Raji (cell line): ENCODE measurements around the gene POU2F2.

Experiments used
- POLR2A ChIP-seq: IDR thresholded peaks from 2 replicates; pipeline ENCODE4 v1.6.1; 2011; ENCODE audit warnings: low read depth, low read length, control low read depth; ENCODE audit not compliant: insufficient read depth

POU2F2 gene

DNA sequence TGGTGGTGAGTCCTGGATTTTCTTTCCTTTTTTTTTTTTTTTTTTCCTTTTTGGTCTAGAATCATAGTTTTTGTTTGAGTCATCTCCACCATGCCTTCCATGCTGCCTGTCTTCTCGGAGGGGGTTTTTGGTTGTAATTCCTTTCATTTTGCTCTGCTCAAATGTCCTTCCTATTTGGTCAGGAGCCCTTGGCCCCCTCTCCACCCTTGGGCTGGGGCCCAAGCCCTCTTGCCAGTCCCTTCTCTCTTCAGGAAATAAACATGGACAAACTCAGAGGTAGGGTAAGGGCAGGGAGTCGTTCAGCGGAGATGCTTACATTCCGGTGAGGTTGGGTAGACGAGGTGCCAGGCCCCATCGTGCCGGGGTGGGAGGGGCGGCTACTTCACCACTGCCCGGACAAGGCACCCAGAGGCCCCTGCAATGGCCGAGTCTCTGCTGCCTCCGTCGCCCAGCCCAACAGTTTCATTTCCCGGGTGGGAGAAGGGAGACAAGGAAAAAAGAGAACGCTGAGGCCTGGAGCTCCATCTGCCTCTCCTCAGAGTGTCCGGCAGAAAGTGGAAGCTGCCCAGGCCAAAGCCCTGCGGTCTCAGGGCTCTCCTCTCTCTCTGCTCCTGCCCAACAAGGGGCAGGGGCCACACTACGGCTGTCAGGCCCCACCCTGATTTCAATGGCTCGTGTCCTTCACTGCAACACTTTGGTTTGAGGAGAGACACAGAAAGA is 43.6 kb downstream of the POU2F2 start:
- no peak for TF ChIP-seq POLR2A

DNA sequence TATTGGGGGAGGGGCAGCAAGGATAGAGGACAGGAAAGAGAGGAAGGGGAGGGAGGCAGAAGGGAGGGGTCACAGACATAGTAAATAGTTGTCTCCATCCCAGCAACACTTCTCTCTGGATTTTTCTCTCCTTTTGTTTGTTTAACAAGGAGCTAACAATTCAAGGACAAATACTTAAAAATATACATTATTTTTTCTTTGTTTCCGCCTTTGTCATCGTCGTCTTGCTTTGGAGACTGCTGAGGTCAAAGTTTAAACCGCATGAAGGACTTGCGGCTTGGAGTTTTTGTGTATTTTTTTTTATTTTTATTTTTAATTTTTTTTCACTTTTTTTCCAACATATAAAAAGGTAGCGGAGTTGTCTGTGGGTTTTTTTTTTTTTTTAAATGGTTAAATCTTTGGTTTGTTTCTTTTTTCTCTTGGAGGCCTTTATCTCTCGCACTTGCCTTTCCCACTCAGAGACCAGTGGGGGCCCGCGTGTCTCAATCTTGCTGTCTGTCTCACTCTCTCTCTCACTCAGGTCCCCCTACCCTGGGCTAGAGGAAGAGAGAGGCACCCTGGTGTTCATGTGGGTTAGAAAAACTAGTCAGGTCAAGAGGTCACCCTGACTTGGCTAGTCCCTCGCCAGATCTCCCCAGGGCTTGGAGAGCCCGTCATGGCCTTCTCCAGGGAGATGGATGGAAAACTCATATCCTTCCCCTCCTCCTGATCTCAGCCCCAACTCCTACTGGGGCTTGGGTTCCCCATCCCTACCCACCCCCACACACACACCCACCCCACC is 45.3 kb downstream of the POU2F2 start:
- TF ChIP-seq POLR2A: no peak

DNA sequence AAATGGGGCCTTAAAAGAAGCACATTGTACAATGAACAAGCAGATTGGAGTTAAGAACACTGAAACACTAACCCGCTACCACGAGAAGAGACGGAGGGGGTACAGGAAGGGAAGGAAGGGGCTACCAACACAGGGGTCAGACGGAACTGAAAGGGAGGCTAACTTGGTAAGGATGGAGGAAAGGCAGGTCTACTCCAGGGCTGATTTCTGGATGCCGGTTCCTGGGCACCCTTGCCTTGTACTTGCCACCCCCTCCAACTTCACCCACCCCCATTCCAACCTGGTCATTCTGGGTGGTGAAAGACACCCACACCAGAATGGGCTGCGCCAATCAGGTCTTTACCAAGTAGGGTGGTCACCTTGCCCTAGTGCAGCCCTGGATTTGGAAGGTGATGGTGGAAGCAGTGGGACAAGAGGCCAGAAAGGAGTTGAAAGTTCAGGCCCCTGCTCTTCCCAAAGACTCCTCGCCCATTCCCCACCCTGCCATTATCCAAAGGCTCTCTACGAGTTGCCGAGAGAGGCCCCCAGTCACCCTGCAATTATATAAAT is 46.0 kb downstream of the POU2F2 start:
- TF ChIP-seq POLR2A: peak; percentile 50

DNA sequence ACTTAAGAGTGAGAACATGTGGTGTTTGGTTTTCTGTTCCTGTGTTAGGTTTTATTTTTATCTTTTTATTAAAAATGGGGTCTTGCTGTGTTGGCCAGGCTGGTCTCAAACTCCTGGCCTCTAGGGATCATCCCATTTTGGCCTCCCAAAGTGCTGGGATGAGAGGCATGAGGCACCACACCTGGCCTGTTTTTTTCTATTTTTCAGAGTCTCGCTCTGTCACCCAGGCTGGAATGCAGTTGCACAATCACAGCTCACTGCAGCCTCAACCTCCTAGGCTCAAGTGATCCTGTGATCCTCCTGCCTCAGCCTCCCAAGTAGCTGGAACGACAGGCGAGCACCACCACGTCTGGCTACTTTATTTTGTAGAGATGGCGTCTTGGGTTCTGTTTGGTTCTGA is 48.7 kb downstream of the POU2F2 start:
- TF ChIP-seq POLR2A: no peak

DNA sequence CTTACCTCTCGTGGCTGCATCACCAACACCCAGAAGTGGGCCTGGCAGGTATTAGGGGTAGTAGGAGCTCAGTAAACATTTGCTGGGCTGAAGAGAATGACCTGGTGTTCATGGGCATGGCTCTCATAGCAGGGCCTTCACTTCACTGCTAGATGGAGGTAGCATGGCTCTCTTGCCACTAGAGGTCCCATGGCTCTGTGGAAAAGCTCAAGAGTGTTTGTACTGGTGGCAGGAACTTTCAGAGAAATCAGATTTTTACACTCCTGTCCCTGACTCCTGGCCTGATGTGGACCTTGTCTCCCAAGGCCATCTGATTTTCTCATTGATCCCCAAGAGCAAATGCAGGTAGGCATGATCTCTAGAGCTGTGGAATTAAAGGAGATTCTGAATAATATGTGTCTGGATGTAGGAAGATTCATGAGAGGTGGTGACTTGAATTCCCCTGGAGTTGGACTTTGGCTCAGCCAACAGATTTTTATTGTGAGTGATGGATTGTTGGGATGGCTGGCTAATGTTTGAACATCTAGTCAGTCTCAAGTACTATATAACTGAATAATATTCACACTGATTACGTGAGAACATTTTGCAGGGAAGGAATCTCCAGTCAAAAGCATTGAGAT is 50.6 kb downstream of the POU2F2 start:
- TF ChIP-seq POLR2A: no peak

DNA sequence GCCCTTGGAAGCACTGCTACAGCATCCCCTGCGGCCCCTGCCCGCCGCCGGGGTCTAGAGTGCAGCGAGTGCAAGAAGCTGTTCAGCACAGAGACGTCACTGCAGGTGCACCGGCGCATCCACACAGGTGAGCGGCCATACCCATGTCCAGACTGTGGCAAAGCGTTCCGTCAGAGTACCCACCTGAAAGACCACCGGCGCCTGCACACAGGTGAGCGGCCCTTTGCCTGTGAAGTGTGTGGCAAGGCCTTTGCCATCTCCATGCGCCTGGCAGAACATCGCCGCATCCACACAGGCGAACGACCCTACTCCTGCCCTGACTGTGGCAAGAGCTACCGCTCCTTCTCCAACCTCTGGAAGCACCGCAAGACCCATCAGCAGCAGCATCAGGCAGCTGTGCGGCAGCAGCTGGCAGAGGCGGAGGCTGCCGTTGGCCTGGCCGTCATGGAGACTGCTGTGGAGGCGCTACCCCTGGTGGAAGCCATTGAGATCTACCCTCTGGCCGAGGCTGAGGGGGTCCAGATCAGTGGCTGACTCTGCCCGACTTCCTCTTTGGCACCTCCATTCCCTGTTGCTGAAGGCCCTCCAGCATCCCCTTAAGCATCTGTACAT is 51.4 kb downstream of the POU2F2 start:
- TF ChIP-seq POLR2A: no peak

DNA sequence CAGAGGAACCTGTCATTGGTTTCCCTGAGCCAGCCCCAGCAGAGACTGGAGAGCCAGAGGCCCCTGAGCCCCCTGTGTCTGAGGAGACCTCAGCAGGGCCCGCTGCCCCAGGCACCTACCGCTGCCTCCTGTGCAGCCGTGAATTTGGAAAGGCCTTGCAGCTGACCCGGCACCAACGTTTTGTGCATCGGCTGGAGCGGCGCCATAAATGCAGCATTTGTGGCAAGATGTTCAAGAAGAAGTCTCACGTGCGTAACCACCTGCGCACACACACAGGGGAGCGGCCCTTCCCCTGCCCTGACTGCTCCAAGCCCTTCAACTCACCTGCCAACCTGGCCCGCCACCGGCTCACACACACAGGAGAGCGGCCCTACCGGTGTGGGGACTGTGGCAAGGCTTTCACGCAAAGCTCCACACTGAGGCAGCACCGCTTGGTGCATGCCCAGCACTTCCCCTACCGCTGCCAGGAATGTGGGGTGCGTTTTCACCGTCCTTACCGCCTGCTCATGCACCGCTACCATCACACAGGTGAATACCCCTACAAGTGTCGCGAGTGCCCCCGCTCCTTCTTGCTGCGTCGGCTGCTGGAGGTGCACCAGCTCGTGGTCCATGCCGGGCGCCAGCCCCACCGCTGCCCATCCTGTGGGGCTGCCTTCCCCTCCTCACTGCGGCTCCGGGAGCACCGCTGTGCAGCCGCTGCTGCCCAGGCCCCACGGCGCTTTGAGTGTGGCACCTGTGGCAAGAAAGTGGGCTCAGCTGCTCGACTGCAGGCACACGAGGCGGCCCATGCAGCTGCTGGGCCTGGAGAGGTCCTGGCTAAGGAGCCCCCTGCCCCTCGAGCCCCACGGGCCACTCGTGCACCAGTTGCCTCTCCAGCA is 52.1 kb downstream of the POU2F2 start:
- TF ChIP-seq POLR2A: no peak

DNA sequence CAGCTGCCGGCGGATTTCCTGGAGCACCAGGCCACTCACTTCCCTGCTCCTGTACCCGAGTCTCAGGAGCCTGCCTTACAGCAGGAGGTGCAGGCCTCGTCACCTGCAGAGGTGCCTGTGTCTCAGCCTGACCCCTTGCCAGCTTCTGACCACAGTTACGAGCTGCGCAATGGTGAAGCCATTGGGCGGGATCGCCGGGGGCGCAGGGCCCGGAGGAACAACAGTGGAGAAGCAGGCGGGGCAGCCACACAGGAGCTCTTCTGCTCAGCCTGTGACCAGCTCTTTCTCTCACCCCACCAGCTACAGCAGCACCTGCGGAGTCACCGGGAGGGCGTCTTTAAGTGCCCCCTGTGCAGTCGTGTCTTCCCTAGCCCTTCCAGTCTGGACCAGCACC is 53.0 kb downstream of the POU2F2 start:
- TF ChIP-seq POLR2A: no peak

DNA sequence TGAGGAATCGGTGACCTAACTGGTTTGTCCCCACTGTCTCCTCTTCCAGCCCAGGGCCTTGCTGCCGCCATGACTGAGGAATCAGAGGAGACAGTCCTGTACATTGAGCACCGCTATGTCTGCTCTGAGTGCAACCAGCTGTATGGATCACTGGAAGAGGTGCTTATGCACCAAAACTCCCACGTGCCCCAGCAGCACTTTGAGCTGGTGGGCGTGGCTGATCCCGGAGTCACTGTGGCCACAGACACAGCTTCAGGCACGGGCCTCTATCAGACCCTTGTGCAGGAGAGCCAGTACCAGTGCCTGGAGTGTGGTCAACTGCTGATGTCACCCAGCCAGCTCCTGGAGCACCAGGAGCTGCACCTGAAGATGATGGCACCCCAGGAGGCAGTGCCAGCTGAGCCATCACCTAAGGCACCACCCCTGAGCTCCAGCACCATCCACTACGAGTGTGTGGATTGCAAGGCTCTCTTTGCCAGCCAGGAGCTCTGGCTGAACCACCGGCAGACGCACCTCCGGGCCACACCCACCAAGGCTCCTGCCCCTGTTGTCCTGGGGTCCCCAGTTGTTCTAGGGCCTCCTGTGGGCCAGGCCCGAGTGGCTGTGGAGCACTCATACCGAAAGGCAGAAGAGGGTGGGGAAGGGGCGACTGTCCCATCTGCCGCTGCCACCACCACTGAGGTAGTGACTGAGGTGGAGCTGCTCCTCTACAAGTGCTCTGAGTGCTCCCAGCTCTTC is 53.5 kb downstream of the POU2F2 start:
- TF ChIP-seq POLR2A: no peak

DNA sequence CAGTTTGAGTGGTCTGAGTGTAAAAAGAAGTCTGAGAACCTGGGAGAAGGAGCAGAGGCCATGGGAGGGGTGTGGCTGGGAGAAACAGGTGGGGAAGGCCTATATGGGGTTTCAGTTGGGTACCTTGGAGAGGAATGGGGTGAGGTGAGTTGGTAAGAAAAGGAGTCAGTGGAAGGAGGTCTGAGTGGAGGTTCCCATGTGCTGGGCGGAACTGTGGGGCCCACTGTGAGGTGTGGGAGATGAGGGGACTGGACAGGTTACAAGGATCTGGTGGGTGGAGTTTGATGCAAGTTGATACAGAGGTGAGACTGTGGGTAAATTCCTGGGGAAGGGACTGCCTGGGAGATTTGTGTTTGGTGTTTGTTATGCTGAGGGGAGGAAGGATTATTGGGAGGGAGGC is 54.2 kb downstream of the POU2F2 start:
- TF ChIP-seq POLR2A: no peak

DNA sequence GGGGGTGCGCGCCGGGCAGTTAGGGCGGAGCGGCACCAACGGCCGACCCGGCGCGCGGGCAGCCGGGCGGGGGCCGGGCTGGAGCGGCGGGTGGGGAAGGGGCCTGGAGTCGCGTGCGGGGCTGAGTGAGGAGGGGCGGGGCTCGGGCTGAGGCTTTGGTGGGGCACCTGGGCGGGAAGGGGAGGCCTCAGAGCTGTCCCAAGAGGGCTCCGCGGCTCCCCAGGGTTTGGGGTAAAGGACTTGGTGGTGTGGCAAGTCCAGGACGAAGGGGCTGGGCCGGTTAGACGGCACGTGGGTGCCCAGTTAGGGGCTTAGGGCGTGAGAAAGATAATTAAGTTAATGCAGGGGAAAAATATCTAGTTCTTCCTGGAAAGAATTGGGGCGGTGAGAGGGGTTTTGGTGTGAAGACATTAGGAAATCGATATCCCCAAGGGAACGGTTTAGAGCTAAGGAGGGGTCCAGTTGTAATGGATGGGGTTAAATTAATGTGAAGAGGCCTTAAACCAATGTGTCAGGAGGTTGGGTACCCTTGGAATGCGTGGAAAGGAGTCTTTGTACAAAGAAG is 55.8 kb downstream of the POU2F2 start:
- no peak for TF ChIP-seq POLR2A

DNA sequence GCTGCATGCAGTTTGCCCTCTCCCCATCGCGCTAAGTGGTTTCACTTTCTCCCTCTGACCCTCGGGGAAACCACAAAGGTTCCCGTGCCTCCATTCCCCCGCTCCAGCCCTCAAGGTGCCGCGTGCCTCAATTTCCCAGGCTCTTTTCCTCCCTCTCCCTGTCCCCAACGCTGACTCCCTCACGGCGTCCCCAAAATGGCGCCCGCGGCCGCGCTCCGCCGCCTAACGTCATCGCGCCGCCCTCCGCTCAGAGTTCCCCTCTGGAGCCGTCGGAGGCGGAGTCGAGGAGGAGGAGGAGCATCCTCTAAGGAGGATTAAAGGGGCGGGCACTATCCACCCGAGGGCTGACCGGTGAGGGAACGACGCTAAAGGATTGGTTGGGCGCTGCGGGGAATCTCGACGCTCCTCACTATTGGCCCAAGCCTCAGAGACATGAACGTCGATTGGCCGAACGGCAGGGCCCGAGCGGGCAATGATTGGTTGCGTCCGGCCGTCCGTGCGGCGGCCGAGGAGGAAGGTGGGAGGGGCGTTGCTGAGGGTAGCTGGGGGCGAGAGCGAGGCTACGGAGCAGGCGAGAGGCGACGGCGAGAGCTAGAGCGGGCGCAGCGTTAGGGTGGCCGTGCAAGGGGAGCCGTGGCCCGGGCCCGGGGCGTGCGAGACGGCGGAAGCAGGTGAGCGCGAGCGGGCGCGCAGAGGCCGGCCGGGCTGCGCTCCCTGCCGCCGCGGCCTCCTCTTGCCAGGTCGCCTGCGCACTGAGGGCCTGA is 56.4 kb downstream of the POU2F2 start, which contains the start of gene ZNF574:
TSS of gene ZNF574 (plus strand) at position 551 of the 764 bp plus-strand sequence. CDS start 2,441 bp downstream, outside the sequence.
- TF ChIP-seq POLR2A: peak; percentile 79

DNA sequence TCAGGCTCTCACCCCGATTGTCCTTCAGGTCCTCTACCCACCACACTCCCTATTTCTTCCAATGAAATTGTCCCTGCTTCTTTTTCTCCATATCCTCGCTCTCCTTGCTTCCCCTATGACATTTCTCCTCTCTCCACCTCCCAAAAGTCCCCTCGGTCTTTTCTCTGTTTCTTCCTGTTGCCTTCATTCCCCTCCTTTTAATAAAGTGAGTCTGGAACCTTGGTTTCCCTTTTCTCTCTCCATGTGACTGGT is 57.0 kb downstream of the POU2F2 start:
- TF ChIP-seq POLR2A: 0 out of 2 replicates have a peak, but pooled peaks have one; percentile 9
